Body of pancreas (tissue), 4 donors: ENCODE measurements around the gene ATOH8.

Source experiments
- POLR2A ChIP-seq, 3 donors: fragments of 450-650 bp; IDR thresholded peaks; one replicate each; pipeline ENCODE4 v1.6.1; 2016; ENCODE audit warnings: antibody characterized with exemption in 3 of 3, mild to moderate bottlenecking in 2 of 3
- TF ChIP-seq, protein P1 (sequence below), 7 experiments: fragments of 450-650 bp in 4 of 7; fragments of 200-600 bp in 3 of 7; sonication (generic) in 3 of 7; IDR thresholded peaks; one replicate each; pipeline ENCODE4 v1.5.1; 2016 to 2019; ENCODE audit warnings: antibody characterized with exemption in 7 of 7

DNA sequence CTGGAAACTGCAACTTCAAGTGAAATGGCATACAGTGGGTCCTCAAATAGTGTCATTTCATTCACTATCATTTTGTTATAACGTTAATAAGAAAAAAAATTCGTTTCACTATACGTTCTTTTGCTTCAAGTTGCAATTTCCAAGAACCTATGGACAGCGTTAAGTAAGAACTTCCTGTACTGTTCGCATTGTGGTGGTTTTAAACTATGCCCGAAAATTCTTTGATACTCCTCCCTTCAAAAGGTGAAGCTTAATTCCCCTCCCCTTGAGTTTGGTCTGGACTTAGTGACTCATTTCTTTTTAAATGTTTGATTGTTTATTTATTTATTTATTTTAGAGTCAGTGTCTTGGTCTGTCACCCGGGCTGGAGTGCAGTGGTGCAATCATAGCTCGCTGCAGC lies 39.0 kb upstream of the ATOH8 start:
- no peak for TF ChIP-seq POLR2A (IDR thresholded peaks at IDR 0.05)
- TF ChIP-seq, protein P1, sequence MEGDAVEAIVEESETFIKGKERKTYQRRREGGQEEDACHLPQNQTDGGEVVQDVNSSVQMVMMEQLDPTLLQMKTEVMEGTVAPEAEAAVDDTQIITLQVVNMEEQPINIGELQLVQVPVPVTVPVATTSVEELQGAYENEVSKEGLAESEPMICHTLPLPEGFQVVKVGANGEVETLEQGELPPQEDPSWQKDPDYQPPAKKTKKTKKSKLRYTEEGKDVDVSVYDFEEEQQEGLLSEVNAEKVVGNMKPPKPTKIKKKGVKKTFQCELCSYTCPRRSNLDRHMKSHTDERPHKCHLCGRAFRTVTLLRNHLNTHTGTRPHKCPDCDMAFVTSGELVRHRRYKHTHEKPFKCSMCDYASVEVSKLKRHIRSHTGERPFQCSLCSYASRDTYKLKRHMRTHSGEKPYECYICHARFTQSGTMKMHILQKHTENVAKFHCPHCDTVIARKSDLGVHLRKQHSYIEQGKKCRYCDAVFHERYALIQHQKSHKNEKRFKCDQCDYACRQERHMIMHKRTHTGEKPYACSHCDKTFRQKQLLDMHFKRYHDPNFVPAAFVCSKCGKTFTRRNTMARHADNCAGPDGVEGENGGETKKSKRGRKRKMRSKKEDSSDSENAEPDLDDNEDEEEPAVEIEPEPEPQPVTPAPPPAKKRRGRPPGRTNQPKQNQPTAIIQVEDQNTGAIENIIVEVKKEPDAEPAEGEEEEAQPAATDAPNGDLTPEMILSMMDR (IDR thresholded peaks at IDR 0.05): no peak
